A549 (cell line): ENCODE results near the gene SEMA7A. TPM values are rescaled to one million over a fixed set of nuclear protein-coding genes. Genes with fewer than 3 reads are reported as not detected.
A peak's percentile ranks its signal among the peaks of the same experiment; 100 is the strongest.
"Not testable (repeated sequence)": the region's sequence is repeated elsewhere in the genome, so short reads cannot be mapped to it uniquely, and the experiment has no call there.

ENCODE experiments used
- ATAC-seq, 2 experiments: fragments of 200-7000 bp in 1 of 2; fragments of >200 bp in 1 of 2; cut with Nextera tagmentation in 1 of 2; cut with Tn5 transposase in 1 of 2; 3 replicates each; pipeline versions ENCODE4 v1.8.0 to v1.9.1; 2018 to 2020; ENCODE audit warnings: mild to moderate bottlenecking in 1 of 2, moderate library complexity in 1 of 2
- CTCF ChIA-PET: fragments of 300-600 bp; sonication (Branson Sonifier 250); formaldehyde crosslinking; extraction: SDS; loops from one replicate; lab custom pipeline; 2021; ENCODE audit warnings: antibody characterized with exemption, inconsistent platforms; lab: Yijun Ruan, JAX
- POLR2A ChIA-PET: fragments of 350-600 bp; formaldehyde crosslinking; extraction: SDS; loops from one replicate; lab custom pipeline; 2021; ENCODE audit warnings: antibody characterized with exemption, inconsistent platforms; lab: Yijun Ruan, JAX
- DNase-seq, 2 experiments: peaks; one replicate each; pipeline versions ENCODE4 v3.0.0 to v3.0.0-alpha.2; 2011 to 2016; ENCODE audit warnings: low read depth in 1 of 2, low spot score in 1 of 2
- FAIRE-seq: peaks from 2 replicates; lab custom pipeline; 2011; peaks lifted over from hg19 to GRCh38; lab: Jason Lieb, UNC
- H3K27ac ChIP-seq, 2 experiments: fragments of >200 bp; sonication (Bioruptor Twin); formaldehyde crosslinking; 3 replicates each; pipeline ENCODE4 v1.5.1; 2016 to 2017
- H3K4me1 ChIP-seq: fragments of >200 bp; sonication (Bioruptor Twin); formaldehyde crosslinking; 3 replicates; pipeline ENCODE4 v1.6.1; 2016
- H3K4me2 ChIP-seq: fragments of >200 bp; sonication (Bioruptor Twin); formaldehyde crosslinking; 3 replicates; pipeline ENCODE4 v1.6.1; 2016
- H3K4me3 ChIP-seq: fragments of >200 bp; sonication (Bioruptor Twin); formaldehyde crosslinking; 3 replicates; pipeline ENCODE4 v1.5.1; 2016
- H3K9me3 ChIP-seq: fragments of >200 bp; sonication (Bioruptor Twin); formaldehyde crosslinking; 3 replicates; pipeline ENCODE4 v1.6.1; 2016
- BCL3 ChIP-seq: fragments of >200 bp; sonication (Bioruptor Twin); formaldehyde crosslinking; IDR thresholded peaks from 3 replicates; pipeline ENCODE4 v1.6.1; 2016
- BHLHE40 ChIP-seq: IDR thresholded peaks from 2 replicates; pipeline ENCODE4 v1.6.1; 2012; ENCODE audit warnings: low read depth, low read length, inconsistent platforms
- CTCF ChIP-seq: fragments of >200 bp; sonication (Bioruptor Twin); formaldehyde crosslinking; IDR thresholded peaks from 3 replicates; pipeline ENCODE4 v1.5.1; 2016
- E2F6 ChIP-seq: IDR thresholded peaks from 2 replicates; pipeline ENCODE4 v1.6.1; 2012; ENCODE audit warnings: low read depth, borderline replicate concordance
- ELK1 ChIP-seq: fragments of 150-350 bp; IDR thresholded peaks from 2 replicates; pipeline ENCODE4 v1.6.1; 2014; ENCODE audit warnings: low read depth, mild to moderate bottlenecking, low read length
- EP300 ChIP-seq, 2 experiments: fragments of >200 bp; sonication (Bioruptor Twin); formaldehyde crosslinking; IDR thresholded peaks; 2 replicates in 1 of 2; 3 replicates in 1 of 2; pipeline ENCODE4 v1.6.1; 2016 to 2017
- ESRRA ChIP-seq: fragments of 150-350 bp; IDR thresholded peaks from 2 replicates; pipeline ENCODE4 v1.6.1; 2014; ENCODE audit warnings: mild to moderate bottlenecking, low read length, borderline replicate concordance
- GATA3 ChIP-seq: IDR thresholded peaks from 2 replicates; pipeline ENCODE4 v1.6.1; 2012; ENCODE audit warnings: borderline replicate concordance
- HDAC2 ChIP-seq: fragments of 200-600 bp; sonication (generic); IDR thresholded peaks from 2 replicates; pipeline ENCODE4 v1.6.1; 2016
- MYC ChIP-seq: IDR thresholded peaks from 2 replicates; pipeline ENCODE4 v1.6.1; 2012; ENCODE audit warnings: mild to moderate bottlenecking, inconsistent platforms, low read length, improper control_type of control experiment, borderline replicate concordance
- NPAS2 ChIP-seq: fragments of 250-450 bp; sonication (Bioruptor Pico); IDR thresholded peaks from 2 replicates; pipeline ENCODE4 v1.8.0; 2022; ENCODE audit warnings: mild to moderate bottlenecking, moderate library complexity, borderline replicate concordance
- NR3C1 ChIP-seq: fragments of >200 bp; sonication (Bioruptor Twin); formaldehyde crosslinking; IDR thresholded peaks from 3 replicates; pipeline ENCODE4 v1.6.1; 2017
- PHF8 ChIP-seq: fragments of 200-600 bp; sonication (generic); IDR thresholded peaks from 2 replicates; pipeline ENCODE4 v1.6.1; 2016; ENCODE audit warnings: low read depth, mild to moderate bottlenecking, antibody characterized with exemption, moderate library complexity, borderline replicate concordance
- POLR2A ChIP-seq: IDR thresholded peaks from 2 replicates; pipeline ENCODE4 v1.6.1; 2012; ENCODE audit warnings: mild to moderate bottlenecking, low read length
- POLR2AphosphoS2 ChIP-seq: conservative IDR thresholded peaks from 2 replicates; pipeline ENCODE4 v1.6.1; 2012; ENCODE audit warnings: low read length, improper control_type of control experiment, inconsistent platforms
- RARB ChIP-seq: fragments of 250-450 bp; sonication (Bioruptor Pico); IDR thresholded peaks from 2 replicates; pipeline ENCODE4 v1.8.0; 2021; ENCODE audit warnings: mild to moderate bottlenecking, moderate library complexity
- RFX5 ChIP-seq: fragments of 450-650 bp; IDR thresholded peaks from 2 replicates; pipeline ENCODE4 v1.7.1; 2014; ENCODE audit warnings: antibody characterized with exemption, mild to moderate bottlenecking, moderate library complexity
- SMC3 ChIP-seq: fragments of >200 bp; sonication (Bioruptor Twin); formaldehyde crosslinking; IDR thresholded peaks from 3 replicates; pipeline ENCODE4 v1.6.1; 2018; ENCODE audit warnings: inconsistent platforms
- TFCP2L1 ChIP-seq: fragments of 250-450 bp; sonication (Bioruptor Pico); IDR thresholded peaks from 2 replicates; pipeline ENCODE4 v1.5.0; 2021; ENCODE audit warnings: mild to moderate bottlenecking
- TP53 ChIP-seq: fragments of 250-450 bp; sonication (Bioruptor Pico); IDR thresholded peaks from 2 replicates; pipeline ENCODE4 v1.5.0; 2021; ENCODE audit warnings: mild to moderate bottlenecking, moderate library complexity
- ZC3H11A ChIP-seq: fragments of 450-650 bp; IDR thresholded peaks from 2 replicates; pipeline ENCODE4 v1.6.1; 2014; ENCODE audit warnings: antibody characterized with exemption, mild to moderate bottlenecking
- WGBS: methylation state at CpG from one replicate; pipeline ENCODE4 v1.1.6; 2017; ENCODE audit errors: missing lambda C conversion rate; 5-methylcytosine and 5-hydroxymethylcytosine counted together
- polyA plus RNA-seq, 4 experiments: library from polyadenylated mRNA; depleted of rRNA in 3 of 4; stranded (reverse); fragments of >200 nt; fragmentation: RNase III in 1 of 4; extraction: RNeasy Plus Mini Kit Qiagen cat#74134 plus additional on column Dnase treatment in 1 of 4; gene quantifications; 2 replicates in 3 of 4; 3 replicates in 1 of 4; pipeline ENCODE4 v1.2.3, GENCODE V29; 2011 to 2017

The SEMA7A gene
- polyA plus RNA-seq, 2 of the 4 experiments (the other 2 are of a cell fraction): 0.44 to 1.2 TPM

- H3K27ac ChIP-seq: peak overlapping the region; percentile 78 to 90
- DNase-seq (no peak), ATAC-seq (no peak), FAIRE-seq (no peak)
- peak overlapping the region; percentile 73 for H3K4me3 ChIP-seq
- 0 out of 3 replicates have a peak, but pooled peaks cover 6% of the 10 kb centered on the region for H3K4me1 ChIP-seq
- ChIA-PET CTCF (interaction anchor here (0.6 to 2.1 kb wide), 9 partner anchors 10 to 158 kb away, joined by 3 to 11 read pairs (median 3); no protein-coding TSS in a partner anchor), POLR2A (interaction anchor here (0.6 to 1.4 kb wide), 3 partner anchors 81 to 713 kb away, joined by 6 to 8 read pairs (median 8); partner anchors contain the start of gene ARID3B)
- WGBS: 76% methylated on average over 2 of the region's 2 CpGs
- no peak for TF ChIP-seq TFCP2L1
- H3K9me3 ChIP-seq: no peaks in the 10 kb centered on the region
- H3K4me2 ChIP-seq: peak overlapping the region; percentile 69
Observed at GRCh38 chr15:74460298-74460697, 26.5 kb upstream of the SEMA7A start.

- ATAC-seq, H3K4me1 ChIP-seq, POLR2A ChIA-PET, H3K9me3 ChIP-seq, DNase-seq, H3K4me3 ChIP-seq, FAIRE-seq: not testable (repeated sequence)
- CTCF ChIA-PET: interaction anchor here (0.9 to 2.1 kb wide), 3 partner anchors 10 to 82 kb away, joined by 3 to 11 read pairs (median 5); no protein-coding TSS in a partner anchor
- H3K27ac ChIP-seq: peak overlapping the region in 1 of 2 experiments; percentile 90; a peak in 2 of 6 replicates
- 96% methylated on average over 14 of the region's 14 CpGs for WGBS
- peak overlapping the region; percentile 69 for H3K4me2 ChIP-seq
Observed at GRCh38 chr15:74459798-74460197, 26.0 kb upstream of the SEMA7A start.

- Histone ChIP-seq H3K4me3 (no peak overlapping the region), H3K4me1 (0 out of 3 replicates have a peak, but pooled peaks cover 6% of the 10 kb centered on the region), H3K27ac (no peak overlapping the region), H3K9me3 (no peaks in the 10 kb centered on the region), H3K4me2 (no peak overlapping the region)
- CTCF ChIA-PET: interaction anchor here (0.7 to 2.1 kb wide), 3 partner anchors 9 to 216 kb away, joined by 3 to 5 read pairs (median 3); no protein-coding TSS in a partner anchor
- DNase-seq (no peak), FAIRE-seq (no peak), ATAC-seq (no peak)
- 92% methylated on average over 3 of the region's 3 CpGs for WGBS
- TF ChIP-seq GATA3 (no peak), BHLHE40 (no peak), SMC3 (no peak), MYC (no peak), PHF8 (no peak), NPAS2 (CRISPR knock-in tag) (no peak), ZC3H11A (no peak), HDAC2 (no peak), BCL3 (no peak), POLR2AphosphoS2 (no peak), CTCF (no peak), POLR2A (no peak), ELK1 (no peak), EP300 (IDR thresholded peaks at IDR 0.05) (no peak), TP53 (CRISPR knock-in tag) (no peak), E2F6 (no peak), NR3C1 (no peak), RFX5 (no peak), ESRRA (no peak), RARB (no peak)
- POLR2A ChIA-PET: no interaction called here
Observed at GRCh38 chr15:74458473-74458872, 24.7 kb upstream of the SEMA7A start.

- H3K4me2 ChIP-seq, H3K4me3 ChIP-seq, FAIRE-seq, POLR2A ChIA-PET, H3K4me1 ChIP-seq, H3K9me3 ChIP-seq, ATAC-seq, H3K27ac ChIP-seq, DNase-seq: not testable (repeated sequence)
- CTCF ChIA-PET: interaction anchor here (0.8 to 2.6 kb wide), 5 partner anchors 18 to 84 kb away, joined by 3 to 6 read pairs (median 4); no protein-coding TSS in a partner anchor
- 89% methylated on average over 10 of the region's 10 CpGs for WGBS
Observed at GRCh38 chr15:74457036-74457435, 23.3 kb upstream of the SEMA7A start.
